Urothelium cell line (cell line): ENCODE results near the gene MTNR1B.

Source experiments
- DNase-seq: peaks from one replicate; pipeline ENCODE4 v3.0.0; 2011; ENCODE audit warnings: low spot score, mixed read lengths
- FAIRE-seq: peaks from 2 replicates; lab custom pipeline; 2011; peaks lifted over from hg19 to GRCh38; lab: Jason Lieb, UNC

MTNR1B gene

GRCh38 chr11:92977401-92977800 is 8.0 kb downstream of the MTNR1B start:
- no peak for FAIRE-seq

GRCh38 chr11:92978271-92979111 is 9.0 kb downstream of the MTNR1B start:
- FAIRE-seq (no peak), DNase-seq (peak; percentile 18)

More at GRCh38 chr11:92977401-92977800, 8.0 kb downstream of the MTNR1B start:
- DNase-seq = no peak

- FAIRE-seq (no peak), DNase-seq (peak; percentile 40)
These were observed 9.7 kb downstream of the MTNR1B start for GRCh38 chr11:92979176-92979575.

- no peak for DNase-seq
- FAIRE-seq = no peak
These were observed 10.9 kb downstream of the MTNR1B start for GRCh38 chr11:92980312-92980711.

- FAIRE-seq = no peak
These were observed 12.1 kb downstream of the MTNR1B start for GRCh38 chr11:92981508-92982043.

GRCh38 chr11:92986585-92986984 is 17.1 kb downstream of the MTNR1B start:
- DNase-seq (no peak), FAIRE-seq (no peak)

More at GRCh38 chr11:92981508-92982043, 12.1 kb downstream of the MTNR1B start:
- DNase-seq = no peak

GRCh38 chr11:92993004-92993403 is 23.6 kb downstream of the MTNR1B start:
- FAIRE-seq (no peak), DNase-seq (no peak)

GRCh38 chr11:93000511-93001476 is 31.3 kb downstream of the MTNR1B start:
- FAIRE-seq (peak; percentile 88), DNase-seq (peak; percentile 61)

GRCh38 chr11:93001806-93002205 is 32.4 kb downstream of the MTNR1B start:
- no peak for FAIRE-seq
- DNase-seq = no peak

- DNase-seq (no peak), FAIRE-seq (no peak)
These were observed 32.9 kb downstream of the MTNR1B start for GRCh38 chr11:93002380-93002779.

GRCh38 chr11:93005239-93005638 is 35.8 kb downstream of the MTNR1B start:
- peak; percentile 85 for DNase-seq
- peak; percentile 93 for FAIRE-seq

GRCh38 chr11:93013646-93014045 is 44.2 kb downstream of the MTNR1B start:
- FAIRE-seq = no peak
- DNase-seq = no peak

GRCh38 chr11:93016595-93016994 is 47.1 kb downstream of the MTNR1B start:
- FAIRE-seq = no peak
- DNase-seq = no peak

GRCh38 chr11:93017821-93018690 is 48.6 kb downstream of the MTNR1B start:
- DNase-seq (peak; percentile 25), FAIRE-seq (no peak)

GRCh38 chr11:93020248-93021046 is 51.0 kb downstream of the MTNR1B start:
- FAIRE-seq (no peak), DNase-seq (peak; percentile 62)

GRCh38 chr11:93024369-93024768 is 54.9 kb downstream of the MTNR1B start:
- FAIRE-seq (no peak), DNase-seq (no peak)

GRCh38 chr11:93025558-93026255 is 56.3 kb downstream of the MTNR1B start:
- DNase-seq = no peak
- no peak for FAIRE-seq

GRCh38 chr11:93028960-93029522 is 59.6 kb downstream of the MTNR1B start:
- FAIRE-seq = no peak

More at GRCh38 chr11:93028960-93029522, 59.6 kb downstream of the MTNR1B start:
- no peak for DNase-seq
